PC-3 (cell line): ENCODE measurements around the gene SNRNP35. TPM values are rescaled to one million over a fixed set of nuclear protein-coding genes. Genes with fewer than 3 reads are reported as not detected.
"Not testable (repeated sequence)": the region's sequence is repeated elsewhere in the genome, so short reads cannot be mapped to it uniquely, and the experiment has no call there.

Experiments
- ATAC-seq: fragments of 200-7000 bp; cut with Tn5 transposase; 2 replicates; pipeline ENCODE4 v1.9.1; 2020; ENCODE audit warnings: mild to moderate bottlenecking, moderate library complexity
- BruUV-seq: library from RNA; stranded (reverse); fragments of 400-500 nt; replicated peaks from 2 replicates; lab custom pipeline; 2021; lab: Mats Ljungman, UMichigan
- CTCF ChIA-PET: fragments of 300-600 bp; sonication (Branson Sonifier 250); formaldehyde crosslinking; loops from one replicate; lab custom pipeline; 2022; ENCODE audit warnings: antibody characterized with exemption; lab: Charles Lee
- POLR2A ChIA-PET: fragments of 300-600 bp; sonication (Branson Sonifier 250); formaldehyde crosslinking; loops from one replicate; lab custom pipeline; 2022; ENCODE audit warnings: antibody characterized with exemption; ENCODE audit not compliant: unreplicated experiment; lab: Charles Lee
- DNase-seq: peaks from one replicate; pipeline ENCODE4 v3.0.0-alpha.2; 2015
- H2AFZ ChIP-seq: fragments of 300-600 bp; sonication (generic); 2 replicates; pipeline ENCODE4 v1.6.0; 2016; ENCODE audit warnings: antibody characterized with exemption, low read length
- H3F3A ChIP-seq: fragments of 300-600 bp; sonication (generic); one replicate; pipeline ENCODE4 v1.6.0; 2017; ENCODE audit warnings: antibody characterized with exemption, low read length, control low read depth, mild to moderate bottlenecking; ENCODE audit not compliant: unreplicated experiment
- H3K27ac ChIP-seq: fragments of 300-600 bp; sonication (generic); 2 replicates; pipeline ENCODE4 v1.5.1; 2016; ENCODE audit warnings: mild to moderate bottlenecking, low read length
- H3K27me3 ChIP-seq: fragments of 300-600 bp; sonication (generic); 2 replicates; pipeline ENCODE4 v1.6.1; 2016; ENCODE audit warnings: low read length, mixed read lengths
- H3K36me3 ChIP-seq: fragments of 300-600 bp; sonication (generic); 2 replicates; pipeline ENCODE4 v1.6.1; 2016; ENCODE audit warnings: low read depth, mixed run types, low read length, mixed read lengths
- H3K4me1 ChIP-seq: fragments of 300-600 bp; sonication (generic); 2 replicates; pipeline ENCODE4 v1.5.1; 2016; ENCODE audit warnings: low read length; ENCODE audit not compliant: insufficient read depth
- H3K4me2 ChIP-seq: fragments of 300-600 bp; sonication (generic); 2 replicates; pipeline ENCODE4 v1.6.0; 2016; ENCODE audit warnings: low read length
- H3K4me3 ChIP-seq: fragments of 300-600 bp; sonication (generic); 2 replicates; pipeline ENCODE4 v1.5.1; 2016; ENCODE audit warnings: mild to moderate bottlenecking, low read length, mixed read lengths
- H3K79me2 ChIP-seq: fragments of 300-600 bp; sonication (generic); 2 replicates; pipeline ENCODE4 v1.6.1; 2017; ENCODE audit warnings: low read length, mixed read lengths
- H3K9ac ChIP-seq: fragments of 300-600 bp; sonication (generic); 2 replicates; pipeline ENCODE4 v1.6.0; 2016; ENCODE audit warnings: mild to moderate bottlenecking, low read length
- H3K9me2 ChIP-seq: fragments of 300-600 bp; sonication (generic); replicated peaks from 2 replicates; pipeline ENCODE4 v1.6.1; 2016; ENCODE audit warnings: mixed run types, low read length, mixed read lengths
- H3K9me3 ChIP-seq: fragments of 300-600 bp; sonication (generic); 2 replicates; pipeline ENCODE4 v1.6.1; 2016; ENCODE audit warnings: low read length, mixed read lengths
- H4K20me1 ChIP-seq: fragments of 300-600 bp; sonication (generic); 2 replicates; pipeline ENCODE4 v1.6.1; 2016; ENCODE audit warnings: low read length, mixed read lengths
- EZH2 ChIP-seq: fragments of 300-600 bp; sonication (generic); IDR thresholded peaks from one replicate; pipeline ENCODE4 v1.6.1; 2017; ENCODE audit warnings: antibody characterized with exemption, mild to moderate bottlenecking, low read length; ENCODE audit not compliant: unreplicated experiment
- EZH2phosphoT487 ChIP-seq: fragments of 300-600 bp; sonication (generic); IDR thresholded peaks from 2 replicates; pipeline ENCODE4 v1.6.1; 2018; ENCODE audit warnings: mild to moderate bottlenecking, antibody characterized with exemption, low read length, borderline replicate concordance
- intact Hi-C: fragments of 100-400 bp; cut with micrococcal nuclease; formaldehyde crosslinking; loops from 2 replicates; pipeline ENCODE4 v1.9.0; 2023
- total RNA-seq: library from RNA; depleted of rRNA; stranded (reverse); fragments of >200 nt; gene quantifications from 2 replicates; pipeline ENCODE4 v1.2.3, GENCODE V29; 2014
- TF ChIP-seq, protein P1 (sequence below): fragments of 300-600 bp; sonication (generic); conservative IDR thresholded peaks from 2 replicates; pipeline ENCODE4 v1.5.1; 2017; ENCODE audit warnings: antibody characterized with exemption, low read depth, mild to moderate bottlenecking, low read length

The SNRNP35 gene
- total RNA-seq, 1 experiment from 2014 or later: 15.9 TPM

DNA sequence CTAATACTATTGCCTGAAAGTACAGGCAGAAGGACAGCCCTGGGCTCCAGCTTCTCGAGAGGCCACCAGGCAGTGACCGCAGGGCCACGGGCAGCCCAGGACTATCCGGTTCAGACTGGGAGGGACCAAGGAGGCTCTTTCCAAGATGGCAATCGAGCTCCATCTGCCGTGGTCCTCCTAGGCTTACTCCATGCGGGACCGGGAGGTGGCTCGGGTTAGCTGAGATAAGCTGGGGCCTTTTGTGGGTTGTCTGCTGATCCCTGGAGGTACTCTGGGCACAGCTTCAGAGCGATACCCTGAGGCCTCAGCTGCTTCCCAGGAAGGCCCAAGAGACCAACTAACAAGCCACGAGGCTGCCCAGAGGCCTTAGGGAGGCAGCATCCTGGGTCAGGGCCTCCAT is 33.1 kb downstream of the SNRNP35 start:
- DNase-seq (no peak), ATAC-seq (no peak)
- H3K4me1 ChIP-seq: no peaks in the 10 kb centered on the region
- no peaks in the 10 kb centered on the region for H3K9me2 ChIP-seq
- CTCF ChIA-PET: no interaction called here
- no peak overlapping the region for H2AFZ ChIP-seq
- no peaks in the 10 kb centered on the region for H3K36me3 ChIP-seq
- no peak overlapping the region for H3K27ac ChIP-seq
- no peaks in the 10 kb centered on the region for H3K79me2 ChIP-seq
- H3K4me2 ChIP-seq: no peak overlapping the region
- no peak overlapping the region for H3K4me3 ChIP-seq
- no peaks in the 10 kb centered on the region for H3F3A ChIP-seq
- no peaks in the 10 kb centered on the region for H3K27me3 ChIP-seq
- TF ChIP-seq, protein P1, sequence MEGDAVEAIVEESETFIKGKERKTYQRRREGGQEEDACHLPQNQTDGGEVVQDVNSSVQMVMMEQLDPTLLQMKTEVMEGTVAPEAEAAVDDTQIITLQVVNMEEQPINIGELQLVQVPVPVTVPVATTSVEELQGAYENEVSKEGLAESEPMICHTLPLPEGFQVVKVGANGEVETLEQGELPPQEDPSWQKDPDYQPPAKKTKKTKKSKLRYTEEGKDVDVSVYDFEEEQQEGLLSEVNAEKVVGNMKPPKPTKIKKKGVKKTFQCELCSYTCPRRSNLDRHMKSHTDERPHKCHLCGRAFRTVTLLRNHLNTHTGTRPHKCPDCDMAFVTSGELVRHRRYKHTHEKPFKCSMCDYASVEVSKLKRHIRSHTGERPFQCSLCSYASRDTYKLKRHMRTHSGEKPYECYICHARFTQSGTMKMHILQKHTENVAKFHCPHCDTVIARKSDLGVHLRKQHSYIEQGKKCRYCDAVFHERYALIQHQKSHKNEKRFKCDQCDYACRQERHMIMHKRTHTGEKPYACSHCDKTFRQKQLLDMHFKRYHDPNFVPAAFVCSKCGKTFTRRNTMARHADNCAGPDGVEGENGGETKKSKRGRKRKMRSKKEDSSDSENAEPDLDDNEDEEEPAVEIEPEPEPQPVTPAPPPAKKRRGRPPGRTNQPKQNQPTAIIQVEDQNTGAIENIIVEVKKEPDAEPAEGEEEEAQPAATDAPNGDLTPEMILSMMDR: no peak
- TF ChIP-seq EZH2phosphoT487 (no peak), EZH2 (no peak)
- H3K9me3 ChIP-seq: no peaks in the 10 kb centered on the region
- no peak overlapping the region for H3K9ac ChIP-seq
- no TSS peak for BruUV-seq
- POLR2A ChIA-PET: no interaction called here
- no peaks in the 10 kb centered on the region for H4K20me1 ChIP-seq
- intact Hi-C loops: no loop called here

GRCh38 chr12:123491481-123491880 is 33.5 kb downstream of the SNRNP35 start:
- no peak overlapping the region for H3K4me2 ChIP-seq
- H3K79me2 ChIP-seq: no peaks in the 10 kb centered on the region
- no TSS peak for BruUV-seq
- H3K27ac ChIP-seq: no peak overlapping the region
- intact Hi-C loops: no loop called here
- no peaks in the 10 kb centered on the region for H3K27me3 ChIP-seq
- no peaks in the 10 kb centered on the region for H3F3A ChIP-seq
- H3K9ac ChIP-seq: no peak overlapping the region
- no peak for DNase-seq
- ChIA-PET CTCF (no interaction called here), POLR2A (no interaction called here)
- H3K9me2 ChIP-seq: no peaks in the 10 kb centered on the region
- no peak overlapping the region for H2AFZ ChIP-seq
- TF ChIP-seq, protein P1: no peak
- no peak for TF ChIP-seq EZH2
- no peak for TF ChIP-seq EZH2phosphoT487
- no peaks in the 10 kb centered on the region for H3K4me1 ChIP-seq
- no peaks in the 10 kb centered on the region for H4K20me1 ChIP-seq
- no peak for ATAC-seq
- H3K36me3 ChIP-seq: no peaks in the 10 kb centered on the region
- no peak overlapping the region for H3K4me3 ChIP-seq
- no peaks in the 10 kb centered on the region for H3K9me3 ChIP-seq

- intact Hi-C loops, ATAC-seq, H4K20me1 ChIP-seq, H3K4me3 ChIP-seq, H3K79me2 ChIP-seq, H3K4me2 ChIP-seq, CTCF ChIA-PET, H3K9me3 ChIP-seq, POLR2A ChIA-PET, BruUV-seq, H3K27me3 ChIP-seq, H3K9ac ChIP-seq, H3K9me2 ChIP-seq, H3K27ac ChIP-seq, H3K4me1 ChIP-seq, H3K36me3 ChIP-seq, H2AFZ ChIP-seq, H3F3A ChIP-seq, DNase-seq: not testable (repeated sequence)
These were observed 34.5 kb downstream of the SNRNP35 start for GRCh38 chr12:123492339-123493039.
